Heart left ventricle (tissue), 13 donors: ENCODE measurements around the gene EVA1A.
A peak's percentile ranks its signal among the peaks of the same experiment; 100 is the strongest.

Experiments used
- CTCF ChIP-seq, 12 donors: fragments of 200-600 bp; sonication (generic) in 4 of 12; IDR thresholded peaks; one replicate each; pipeline versions ENCODE4 v1.5.0 to v1.8.0; 2018 to 2022; ENCODE audit warnings: antibody characterized with exemption in 12 of 12, mild to moderate bottlenecking in 5 of 12
- POLR2A ChIP-seq, 2 donors: fragments of 450-650 bp; IDR thresholded peaks; one replicate each; pipeline ENCODE4 v1.6.1; 2017; ENCODE audit warnings: antibody characterized with exemption in 2 of 2, mild to moderate bottlenecking in 2 of 2, moderate library complexity in 2 of 2
- donor health status: ischemic (EF 13 %, LVEDD 7.1; RV severe dilation, severe dysfunction).
- donor health status: DM: no; HTN: yes; CAD: no.
- donor health status: DM: no; HTN: no; CAD: no.
- donor health status: ischemic (EF 25% LVEDD 6.9; RV normal size, moderate dysfunction).
- donor health status: ischemic (EF 25% LVEDD 5.7; RV mildly dilated, moderate dysfunction).
- donor health status: ischemic (EF 35%, LVEDD 5.7; RV mildly dilated, moderate dysfunction).
- donor health status: nonischemic (EF 11% LVEDD 7.7; RV severe dilation, severe dysfunction).
- donor health status: DM: yes; HTN: yes; CAD: no.
- donor health status: PGD.
- donor health status: ischemic (EF 29% LVEDD 5.4; RV normal size, mild dysfunction).
- donor health status: nonischemic (EF 23%, LVEDD 6.1; RV moderate dilation, normal function).

GRCh38 chr2:75608684-75609333 is 48.1 kb upstream of the EVA1A start:
- TF ChIP-seq CTCF (IDR thresholded peaks at IDR 0.05), result peak; percentile 83 to 97 (median 91)
- TF ChIP-seq POLR2A (IDR thresholded peaks at IDR 0.05), result no peak
